ENCODE measurements around the gene ST7. TPM values are rescaled to one million over a fixed set of nuclear protein-coding genes. Genes with fewer than 3 reads are reported as not detected.

ST7 gene
- total and polyA plus RNA-seq, 2 donors: 14.7 to 26.6 TPM

DNA sequence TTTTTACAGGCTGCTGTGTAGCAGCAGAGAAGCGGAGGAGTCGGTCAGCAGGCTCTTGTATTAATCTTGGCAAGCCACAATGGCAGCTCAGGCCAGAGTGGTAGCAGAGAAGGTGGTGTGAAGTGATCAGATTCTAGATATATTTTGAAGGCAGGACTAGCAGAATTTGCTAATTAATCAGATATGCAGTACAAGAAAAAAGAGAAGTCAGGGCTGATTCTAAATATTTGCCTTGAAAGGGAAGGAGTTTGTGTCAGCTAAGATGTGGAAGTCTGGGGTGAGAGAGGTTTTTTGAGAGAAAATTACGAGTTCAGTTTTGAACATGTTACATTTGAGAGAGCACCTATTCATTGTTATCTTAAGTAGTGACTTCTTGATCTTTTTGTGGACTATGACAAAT, 193.2 kb downstream of the ST7 start:
- no peak overlapping the region for H3K27ac ChIP-seq (ENCODE audit: low read depth)
- no peak overlapping the region for H3K4me3 ChIP-seq (ENCODE audit: low read depth, low read length)
- no peak for DNase-seq (ENCODE audit: extremely low spot score)
- H3K36me3 ChIP-seq (ENCODE audit: insufficient read depth): no peaks in the 10 kb centered on the region
- WGBS: 85% methylated on average over 3 of the region's 3 CpGs
- H3K4me1 ChIP-seq (ENCODE audit: insufficient read depth): no peaks in the 10 kb centered on the region

DNA sequence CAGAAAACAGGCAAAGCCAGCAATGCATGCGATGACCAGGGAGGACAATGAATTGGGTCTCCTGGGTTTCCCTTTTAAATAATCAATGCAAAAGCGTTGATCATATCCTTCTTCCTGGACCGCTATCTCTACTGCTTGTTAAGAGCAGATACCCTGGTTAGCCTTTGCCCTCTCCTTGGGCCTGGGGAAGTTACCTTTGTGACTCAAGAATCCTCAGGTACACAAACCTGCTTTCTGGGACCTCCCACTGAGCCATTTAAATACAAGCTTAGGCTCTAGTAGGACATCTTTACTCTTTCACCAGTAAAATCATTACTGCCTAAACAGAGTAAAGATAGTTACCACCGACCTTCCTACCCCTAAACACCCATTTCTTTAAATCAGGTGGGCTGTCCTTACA, 195.7 kb downstream of the ST7 start:
- 94% methylated on average over 4 of the region's 4 CpGs for WGBS
- no peaks in the 10 kb centered on the region for H3K4me1 ChIP-seq (ENCODE audit: insufficient read depth)
- DNase-seq (ENCODE audit: extremely low spot score): no peak
- no peaks in the 10 kb centered on the region for H3K36me3 ChIP-seq (ENCODE audit: insufficient read depth)
- no peak overlapping the region for H3K27ac ChIP-seq (ENCODE audit: low read depth)
- no peak overlapping the region for H3K4me3 ChIP-seq (ENCODE audit: low read depth, low read length)

DNA sequence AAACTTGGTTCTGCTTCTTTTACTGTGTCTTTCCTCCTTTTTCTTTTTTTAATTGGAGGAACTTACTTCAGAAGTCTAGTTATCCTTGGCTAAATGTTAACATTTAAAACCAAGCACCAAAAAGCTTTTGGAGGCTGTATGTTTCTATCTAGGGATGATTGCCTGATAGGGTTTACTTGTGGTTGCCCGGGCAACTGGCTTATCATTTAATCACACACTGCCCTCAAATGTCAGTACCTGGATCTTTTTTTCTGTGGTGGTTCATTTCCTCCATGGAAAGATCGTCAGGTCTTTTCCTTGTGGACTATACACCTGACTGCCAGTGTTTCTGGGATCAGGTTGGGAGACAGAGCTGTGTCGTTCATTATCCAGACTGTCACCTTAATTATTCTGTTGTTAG, 196.4 kb downstream of the ST7 start:
- WGBS: 72% methylated on average over 3 of the region's 3 CpGs
- Histone ChIP-seq H3K36me3 (ENCODE audit: insufficient read depth) (no peaks in the 10 kb centered on the region), H3K4me3 (ENCODE audit: low read depth, low read length) (no peak overlapping the region), H3K27ac (ENCODE audit: low read depth) (no peak overlapping the region), H3K4me1 (ENCODE audit: insufficient read depth) (no peaks in the 10 kb centered on the region)
- DNase-seq (ENCODE audit: extremely low spot score): no peak

DNA sequence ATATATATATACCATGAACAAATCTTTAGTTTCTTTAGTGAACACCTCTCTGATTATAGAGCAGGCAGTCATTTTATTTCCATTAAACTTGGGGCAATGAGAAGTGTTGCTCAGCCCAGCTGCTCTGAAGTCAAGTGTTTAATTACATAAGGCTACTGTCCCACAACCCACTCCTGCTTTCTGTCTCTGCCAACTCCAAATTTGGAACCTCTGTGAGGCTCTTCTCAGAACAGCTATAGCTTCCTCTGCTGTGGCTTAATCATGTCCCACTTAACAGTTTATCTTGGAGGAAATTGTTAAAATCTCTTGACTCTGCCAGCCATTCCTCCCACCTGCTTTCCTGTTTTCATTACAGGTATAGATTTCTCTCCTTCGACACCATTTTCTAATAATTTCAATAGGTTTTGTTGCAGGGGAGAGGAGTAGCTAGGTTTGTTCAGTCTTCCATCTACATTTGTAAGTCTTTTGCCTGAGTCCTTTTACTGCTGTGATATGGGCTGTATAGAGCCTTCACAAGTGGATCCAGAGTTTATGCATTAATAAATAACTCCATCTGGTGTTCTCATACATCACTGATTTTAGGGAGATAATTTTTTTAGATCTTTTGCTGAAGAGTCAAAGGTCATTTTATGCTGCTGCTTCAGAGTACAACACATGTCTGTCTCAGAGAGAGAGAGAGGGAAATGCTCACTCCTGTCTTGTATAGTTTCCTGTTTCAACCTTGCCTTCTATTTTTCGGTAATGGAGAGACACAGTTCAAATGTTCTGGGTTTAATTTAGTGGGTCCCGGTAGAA, 199.1 kb downstream of the ST7 start:
- no peak for DNase-seq (ENCODE audit: extremely low spot score)
- Histone ChIP-seq H3K4me3 (ENCODE audit: low read depth, low read length) (no peak overlapping the region), H3K27ac (ENCODE audit: low read depth) (no peak overlapping the region), H3K36me3 (ENCODE audit: insufficient read depth) (no peaks in the 10 kb centered on the region), H3K4me1 (ENCODE audit: insufficient read depth) (no peaks in the 10 kb centered on the region)
- 74% methylated on average over 3 of the region's 3 CpGs for WGBS

DNA sequence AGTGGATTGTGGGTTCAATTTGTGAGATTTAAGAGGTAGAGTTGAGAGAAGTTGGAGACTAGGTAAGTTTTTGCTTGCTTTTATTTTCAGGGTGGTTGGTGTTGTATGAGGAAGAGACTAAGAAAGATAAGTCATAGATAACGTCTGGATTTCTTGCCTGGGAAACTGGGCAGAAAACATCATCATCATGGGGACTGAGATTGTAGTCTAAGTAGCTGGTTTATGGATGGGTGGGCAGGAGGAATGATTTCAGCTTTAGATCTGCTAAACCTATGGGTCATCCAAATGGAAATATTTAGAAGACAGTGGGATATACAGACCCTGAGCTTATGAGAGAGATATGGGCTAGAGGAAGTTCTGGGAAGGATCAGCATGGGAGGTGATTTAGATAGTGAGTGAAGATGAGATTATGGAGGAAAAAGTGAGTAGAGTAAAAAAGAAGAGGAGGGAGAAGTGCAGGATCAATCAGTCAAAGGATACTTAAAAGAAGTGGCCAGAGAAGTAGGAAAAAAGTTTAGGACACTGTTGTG, 199.8 kb downstream of the ST7 start:
- Histone ChIP-seq H3K4me3 (ENCODE audit: low read depth, low read length) (no peak overlapping the region), H3K27ac (ENCODE audit: low read depth) (no peak overlapping the region), H3K36me3 (ENCODE audit: insufficient read depth) (no peaks in the 10 kb centered on the region), H3K4me1 (ENCODE audit: insufficient read depth) (no peaks in the 10 kb centered on the region)
- 69% methylated on average over 1 of the region's 1 CpG for WGBS
- no peak for DNase-seq (ENCODE audit: extremely low spot score)

DNA sequence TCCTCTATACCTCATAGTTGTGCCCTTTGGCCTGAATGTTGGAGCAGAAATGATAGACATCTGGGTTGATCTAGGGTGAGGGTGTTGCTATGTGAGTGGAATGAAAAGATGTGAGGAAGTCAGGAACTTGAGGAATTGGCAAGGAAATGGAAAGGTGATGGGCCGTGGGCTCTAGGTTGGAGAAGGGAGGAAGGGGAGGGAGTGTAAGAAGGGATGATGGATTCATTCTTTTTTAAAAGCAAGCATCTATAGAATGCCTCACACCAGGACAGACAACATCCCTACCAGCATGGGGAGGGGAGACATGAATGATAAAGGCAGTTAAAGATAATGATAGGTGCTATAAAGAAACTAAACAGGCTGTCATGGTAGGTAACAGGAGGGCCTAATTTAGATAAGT, 201.4 kb downstream of the ST7 start:
- no peak overlapping the region for H3K27ac ChIP-seq (ENCODE audit: low read depth)
- no peak overlapping the region for H3K4me3 ChIP-seq (ENCODE audit: low read depth, low read length)
- no peaks in the 10 kb centered on the region for H3K4me1 ChIP-seq (ENCODE audit: insufficient read depth)
- WGBS: 94% methylated on average over 1 of the region's 1 CpG
- H3K36me3 ChIP-seq (ENCODE audit: insufficient read depth): no peaks in the 10 kb centered on the region
- no peak for DNase-seq (ENCODE audit: extremely low spot score)

DNA sequence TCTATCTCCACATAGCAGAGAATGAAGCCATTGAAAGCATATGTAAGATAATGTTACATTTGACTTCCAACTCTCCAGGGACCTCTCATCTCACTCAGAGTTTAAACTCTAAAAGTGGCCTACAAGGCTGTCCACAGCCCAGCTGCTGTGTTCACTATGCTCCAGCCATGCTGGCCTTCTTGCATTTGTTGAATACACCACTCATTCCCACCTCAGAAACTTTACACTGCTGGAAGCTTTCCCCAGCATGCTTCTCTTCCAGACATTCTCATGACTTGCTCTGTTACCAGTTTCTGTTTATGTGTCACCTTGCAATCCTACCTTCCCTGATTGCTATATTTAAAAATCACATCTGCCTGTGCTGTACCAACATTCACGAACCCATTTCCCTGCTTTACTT, 202.4 kb downstream of the ST7 start:
- H3K36me3 ChIP-seq (ENCODE audit: insufficient read depth): no peaks in the 10 kb centered on the region
- WGBS: 97% methylated on average over 1 of the region's 1 CpG
- H3K4me3 ChIP-seq (ENCODE audit: low read depth, low read length): no peak overlapping the region
- H3K4me1 ChIP-seq (ENCODE audit: insufficient read depth): no peaks in the 10 kb centered on the region
- DNase-seq (ENCODE audit: extremely low spot score): no peak
- no peak overlapping the region for H3K27ac ChIP-seq (ENCODE audit: low read depth)

DNA sequence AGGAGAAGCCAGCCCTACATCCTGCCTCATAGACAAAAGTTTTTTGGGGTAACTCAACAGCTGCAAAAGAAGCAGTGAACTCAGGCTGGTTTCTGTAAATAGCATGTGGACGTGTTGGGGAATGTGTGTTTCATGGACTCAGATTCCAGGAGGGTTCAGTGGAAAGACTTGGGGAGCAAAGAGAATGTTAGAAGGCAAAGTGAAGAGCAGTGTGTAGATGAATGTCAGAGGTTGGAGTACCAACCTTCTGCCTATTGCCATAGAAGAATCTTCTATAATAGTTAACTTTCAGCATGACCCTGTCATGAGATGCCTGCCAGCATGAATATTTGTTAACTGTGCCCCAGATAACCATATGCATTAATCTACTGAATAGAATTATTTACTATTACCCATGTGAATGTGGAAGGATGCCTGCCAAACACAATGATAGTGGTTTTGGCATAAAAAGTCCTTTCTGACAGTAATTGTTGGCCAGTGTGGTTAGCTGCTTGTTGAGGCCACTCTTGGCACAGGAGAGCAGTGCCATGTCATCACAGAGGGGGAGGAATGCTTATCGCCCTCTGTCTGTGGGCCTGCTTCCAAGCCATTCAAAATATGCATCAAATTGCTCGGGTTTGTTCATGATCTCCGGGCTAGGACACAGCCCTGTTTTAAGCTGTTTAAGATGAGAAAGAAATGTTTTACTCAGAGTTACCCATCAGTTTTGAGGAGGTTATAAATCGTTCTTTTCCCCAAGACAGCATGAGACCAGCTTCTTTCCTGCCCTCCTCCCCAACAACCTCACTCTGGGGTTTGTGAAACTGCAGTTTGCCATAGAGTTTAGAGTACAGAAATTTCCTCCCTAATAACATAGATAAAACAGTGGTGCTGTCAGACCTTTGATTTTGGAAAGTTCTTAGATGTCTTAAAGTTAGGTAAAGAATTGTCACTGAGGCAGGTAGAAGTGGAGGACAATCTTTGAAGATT, 204.2 kb downstream of the ST7 start:
- Histone ChIP-seq H3K36me3 (ENCODE audit: insufficient read depth) (no peaks in the 10 kb centered on the region), H3K4me1 (ENCODE audit: insufficient read depth) (no peaks in the 10 kb centered on the region), H3K27ac (ENCODE audit: low read depth) (no peak overlapping the region), H3K4me3 (ENCODE audit: low read depth, low read length) (no peak overlapping the region)
- DNase-seq (ENCODE audit: extremely low spot score): no peak
- 28% methylated on average over 5 of the region's 5 CpGs for WGBS

DNA sequence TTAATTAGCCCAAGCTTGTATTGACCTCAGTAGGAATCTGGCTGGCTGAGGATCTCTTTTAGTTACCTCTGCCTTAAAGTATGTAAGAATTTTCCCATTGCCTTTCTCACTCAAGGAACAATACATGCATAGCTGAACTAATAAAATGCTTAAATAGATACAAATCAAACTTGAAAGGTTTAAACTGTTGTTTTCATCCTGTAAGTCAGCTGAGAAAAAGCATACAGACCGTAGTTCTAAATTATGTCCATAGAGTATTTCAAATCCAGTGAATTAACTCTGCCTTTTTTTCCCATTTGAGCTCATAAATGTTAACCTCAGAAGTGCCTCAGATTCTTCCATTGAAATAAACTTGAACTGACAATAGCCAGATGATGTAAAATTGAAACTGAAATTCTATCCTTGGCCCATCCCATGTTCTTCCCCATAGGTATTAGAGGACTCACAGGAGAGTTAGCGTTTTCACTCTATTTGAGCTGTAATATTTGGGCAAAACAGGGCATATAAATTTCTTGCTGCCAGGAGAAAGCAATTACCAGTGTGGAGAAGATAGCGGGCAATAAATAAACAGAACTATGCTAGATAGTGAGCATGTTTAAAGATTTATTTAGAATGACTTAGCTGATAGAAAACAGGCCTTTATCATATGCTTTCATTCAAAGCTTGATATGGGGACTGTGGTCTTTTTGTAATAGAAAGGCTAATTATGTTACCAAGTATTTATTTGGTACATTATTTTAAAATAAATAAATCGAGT, 205.8 kb downstream of the ST7 start:
- 49% methylated on average over 4 of the region's 4 CpGs for WGBS
- Histone ChIP-seq H3K27ac (ENCODE audit: low read depth) (no peak overlapping the region), H3K4me1 (ENCODE audit: insufficient read depth) (no peaks in the 10 kb centered on the region), H3K36me3 (ENCODE audit: insufficient read depth) (no peaks in the 10 kb centered on the region), H3K4me3 (ENCODE audit: low read depth, low read length) (no peak overlapping the region)
- DNase-seq (ENCODE audit: extremely low spot score): no peak

DNA sequence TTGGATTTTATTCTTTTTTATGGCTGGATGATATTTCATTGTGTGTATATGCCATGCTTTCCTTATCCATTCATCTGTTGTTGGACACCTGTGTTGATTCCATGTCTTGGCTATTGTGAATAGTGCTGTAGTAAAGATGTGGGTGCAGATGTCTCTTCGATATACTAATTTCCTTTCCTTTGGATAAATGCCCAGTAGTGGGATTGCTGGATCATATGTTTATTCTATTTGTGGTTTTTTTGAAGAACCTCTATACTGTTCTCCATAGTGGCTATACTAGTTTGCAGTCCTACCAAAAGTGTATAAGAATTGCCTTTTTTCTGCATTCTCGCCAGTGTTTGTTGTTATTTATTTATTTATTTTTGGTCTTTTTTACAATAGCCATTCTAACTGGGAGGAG, 209.8 kb downstream of the ST7 start:
- H3K4me1 ChIP-seq (ENCODE audit: insufficient read depth): no peaks in the 10 kb centered on the region
- no peaks in the 10 kb centered on the region for H3K36me3 ChIP-seq (ENCODE audit: insufficient read depth)
- WGBS: 89% methylated on average over 2 of the region's 2 CpGs
- H3K27ac ChIP-seq (ENCODE audit: low read depth): no peak overlapping the region
- DNase-seq (ENCODE audit: extremely low spot score): no peak
- no peak overlapping the region for H3K4me3 ChIP-seq (ENCODE audit: low read depth, low read length)

DNA sequence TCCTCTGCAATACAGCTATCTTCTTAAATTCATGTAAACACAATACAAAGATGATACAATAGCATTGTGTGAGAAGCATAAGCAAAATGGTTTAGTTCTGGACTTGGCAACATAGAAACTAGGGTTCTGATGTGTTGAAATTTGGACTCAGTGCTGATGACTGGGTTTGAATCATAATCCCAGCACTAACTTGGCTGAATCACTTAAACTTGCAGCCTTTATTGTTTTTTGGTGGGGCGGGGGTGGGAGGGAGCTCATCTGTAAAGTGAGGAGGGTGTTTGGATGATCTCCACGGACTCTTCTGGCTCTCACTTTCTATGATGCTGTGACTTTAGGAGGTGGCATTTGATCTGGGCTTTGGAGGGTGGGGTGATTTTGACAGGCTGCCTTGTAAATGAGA, 211.3 kb downstream of the ST7 start:
- H3K36me3 ChIP-seq (ENCODE audit: insufficient read depth): no peaks in the 10 kb centered on the region
- no peak overlapping the region for H3K27ac ChIP-seq (ENCODE audit: low read depth)
- no peaks in the 10 kb centered on the region for H3K4me1 ChIP-seq (ENCODE audit: insufficient read depth)
- no peak for DNase-seq (ENCODE audit: extremely low spot score)
- H3K4me3 ChIP-seq (ENCODE audit: low read depth, low read length): no peak overlapping the region
- 51% methylated on average over 2 of the region's 2 CpGs for WGBS

DNA sequence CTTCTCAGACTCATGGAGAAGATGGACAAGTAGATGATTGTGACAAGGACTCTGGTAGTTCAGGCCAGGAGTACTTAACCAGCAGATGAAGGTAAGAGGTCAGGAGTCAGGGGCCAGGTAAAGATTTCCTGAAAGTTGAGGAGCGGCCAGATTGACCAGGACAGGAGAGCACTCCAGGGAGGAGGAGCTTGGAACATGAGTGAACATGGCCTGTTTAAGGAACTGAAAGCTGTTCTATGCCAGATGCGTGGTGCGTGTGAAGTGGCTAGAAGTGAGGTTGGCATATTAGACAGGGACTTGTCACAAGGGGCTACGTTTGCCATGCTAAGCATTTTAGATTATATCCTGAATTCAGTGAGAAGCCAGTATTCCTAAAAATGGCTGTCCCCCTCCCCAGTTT, 212.4 kb downstream of the ST7 start:
- no peaks in the 10 kb centered on the region for H3K36me3 ChIP-seq (ENCODE audit: insufficient read depth)
- H3K4me3 ChIP-seq (ENCODE audit: low read depth, low read length): no peak overlapping the region
- 96% methylated on average over 4 of the region's 4 CpGs for WGBS
- no peaks in the 10 kb centered on the region for H3K4me1 ChIP-seq (ENCODE audit: insufficient read depth)
- no peak overlapping the region for H3K27ac ChIP-seq (ENCODE audit: low read depth)
- DNase-seq (ENCODE audit: extremely low spot score): no peak

DNA sequence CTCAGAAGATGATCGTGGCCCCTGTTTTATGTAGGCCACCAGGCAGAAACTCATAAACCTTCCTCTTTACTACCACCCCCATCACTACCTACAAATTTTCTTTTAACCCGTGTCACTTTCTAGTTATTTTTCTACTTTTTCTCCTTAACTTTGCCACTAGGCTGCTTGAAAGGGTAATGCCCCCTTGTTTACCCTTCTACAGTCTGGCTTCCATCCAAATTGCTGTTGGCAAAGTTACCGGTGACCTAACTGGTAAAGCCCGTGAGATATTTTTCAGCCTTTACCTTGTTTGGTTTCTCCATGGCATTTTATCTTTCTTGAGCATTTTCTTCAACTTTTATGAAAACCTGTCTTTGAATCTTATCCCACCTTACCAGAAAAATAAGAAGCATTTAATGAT, 216.6 kb downstream of the ST7 start:
- no peaks in the 10 kb centered on the region for H3K36me3 ChIP-seq (ENCODE audit: insufficient read depth)
- H3K4me3 ChIP-seq (ENCODE audit: low read depth, low read length): no peak overlapping the region
- WGBS: 76% methylated on average over 4 of the region's 4 CpGs
- H3K27ac ChIP-seq (ENCODE audit: low read depth): no peak overlapping the region
- H3K4me1 ChIP-seq (ENCODE audit: insufficient read depth): no peaks in the 10 kb centered on the region
- no peak for DNase-seq (ENCODE audit: extremely low spot score)
